Measurements from ENCODE around the gene SPATA2.
"Not testable (repeated sequence)": the region's sequence is repeated elsewhere in the genome, so short reads cannot be mapped to it uniquely, and the experiment has no call there.

Gene SPATA2, protein sequence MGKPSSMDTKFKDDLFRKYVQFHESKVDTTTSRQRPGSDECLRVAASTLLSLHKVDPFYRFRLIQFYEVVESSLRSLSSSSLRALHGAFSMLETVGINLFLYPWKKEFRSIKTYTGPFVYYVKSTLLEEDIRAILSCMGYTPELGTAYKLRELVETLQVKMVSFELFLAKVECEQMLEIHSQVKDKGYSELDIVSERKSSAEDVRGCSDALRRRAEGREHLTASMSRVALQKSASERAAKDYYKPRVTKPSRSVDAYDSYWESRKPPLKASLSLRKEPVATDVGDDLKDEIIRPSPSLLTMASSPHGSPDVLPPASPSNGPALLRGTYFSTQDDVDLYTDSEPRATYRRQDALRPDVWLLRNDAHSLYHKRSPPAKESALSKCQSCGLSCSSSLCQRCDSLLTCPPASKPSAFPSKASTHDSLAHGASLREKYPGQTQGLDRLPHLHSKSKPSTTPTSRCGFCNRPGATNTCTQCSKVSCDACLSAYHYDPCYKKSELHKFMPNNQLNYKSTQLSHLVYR

GRCh38 chr20:49915380-49916145 lies at the start of gene SPATA2:
TSS of gene SPATA2 (minus strand) at chr20:49915529. CDS start at chr20:49908490, 7,039 bp downstream.
- DNase-seq: peak; percentile 94 to 95

GRCh38 chr20:49961413-49961812 lies 46.1 kb upstream of the SPATA2 start:
- no peak for DNase-seq

- not testable (repeated sequence) for DNase-seq
Measured at GRCh38 chr20:49957089-49957938, 42.0 kb upstream of the SPATA2 start.

DNA sequence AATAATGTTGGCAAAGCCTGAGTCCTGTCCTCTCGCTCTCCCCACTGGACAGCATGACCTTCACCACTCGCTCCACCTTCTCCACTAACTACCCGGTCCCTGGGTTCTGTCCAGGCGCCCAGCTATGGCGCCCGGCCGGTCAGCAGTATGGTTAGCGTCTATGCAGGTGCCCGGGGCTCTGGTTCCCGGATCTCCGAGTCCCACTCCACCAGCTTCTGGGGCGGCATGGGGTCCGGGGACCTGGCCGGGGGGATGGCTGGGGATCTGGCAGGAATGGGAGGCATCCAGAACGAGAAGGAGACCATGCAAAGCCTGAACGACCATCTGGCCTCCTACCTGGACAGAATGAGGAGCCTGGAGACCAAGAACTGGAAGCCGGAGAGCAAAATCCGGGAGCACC lies 41.4 kb upstream of the SPATA2 start:
- DNase-seq: no peak

DNA sequence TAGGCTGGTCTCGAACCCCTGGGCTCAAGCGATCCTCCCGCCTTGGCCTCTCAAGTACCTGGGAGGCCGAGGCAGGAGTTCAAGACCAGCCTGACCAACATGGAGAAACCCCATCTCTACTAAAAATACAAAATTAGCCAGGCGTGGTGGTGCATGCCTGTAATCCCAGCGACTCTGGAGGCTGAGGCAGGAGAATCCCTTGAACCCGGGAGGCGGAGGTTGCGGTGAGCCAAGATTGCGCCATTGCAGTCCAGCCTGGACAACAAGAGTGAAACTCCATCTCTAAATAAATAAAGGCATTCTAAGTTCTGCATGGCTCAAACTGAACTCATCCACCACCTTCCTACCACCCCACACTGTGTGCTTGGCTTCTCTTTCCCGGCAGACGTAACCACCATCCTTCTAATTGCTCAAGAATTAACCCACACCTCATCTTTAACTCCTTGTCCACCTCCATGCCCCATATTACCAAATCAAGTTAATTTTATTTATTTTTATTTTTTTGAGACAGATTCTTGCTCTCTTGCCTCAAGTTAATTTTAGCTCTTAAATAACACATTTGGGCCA lies 40.6 kb upstream of the SPATA2 start:
- not testable (repeated sequence) for DNase-seq

DNA sequence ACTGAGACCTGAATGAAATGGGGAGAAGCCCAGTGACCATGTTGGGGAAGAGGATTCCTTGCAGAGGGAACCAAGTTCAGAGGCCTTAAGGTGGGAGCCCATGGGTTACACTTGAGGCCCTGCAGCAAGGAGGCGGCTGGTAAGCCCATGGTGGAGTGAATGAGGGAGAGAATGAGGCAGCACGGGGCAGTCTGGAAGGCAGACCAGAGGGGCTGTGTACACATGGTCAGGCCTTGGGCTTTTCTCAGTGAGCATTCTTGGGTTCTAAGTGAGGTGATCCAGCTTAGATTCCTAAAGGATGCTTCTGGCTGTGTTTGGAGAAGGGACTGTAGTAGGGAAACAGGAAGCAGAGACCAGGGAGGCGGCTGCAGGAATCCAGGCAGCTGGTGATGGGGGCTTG lies 39.8 kb upstream of the SPATA2 start:
- no peak for DNase-seq

GRCh38 chr20:49951151-49951550 lies 35.8 kb upstream of the SPATA2 start:
- DNase-seq: no peak

DNA sequence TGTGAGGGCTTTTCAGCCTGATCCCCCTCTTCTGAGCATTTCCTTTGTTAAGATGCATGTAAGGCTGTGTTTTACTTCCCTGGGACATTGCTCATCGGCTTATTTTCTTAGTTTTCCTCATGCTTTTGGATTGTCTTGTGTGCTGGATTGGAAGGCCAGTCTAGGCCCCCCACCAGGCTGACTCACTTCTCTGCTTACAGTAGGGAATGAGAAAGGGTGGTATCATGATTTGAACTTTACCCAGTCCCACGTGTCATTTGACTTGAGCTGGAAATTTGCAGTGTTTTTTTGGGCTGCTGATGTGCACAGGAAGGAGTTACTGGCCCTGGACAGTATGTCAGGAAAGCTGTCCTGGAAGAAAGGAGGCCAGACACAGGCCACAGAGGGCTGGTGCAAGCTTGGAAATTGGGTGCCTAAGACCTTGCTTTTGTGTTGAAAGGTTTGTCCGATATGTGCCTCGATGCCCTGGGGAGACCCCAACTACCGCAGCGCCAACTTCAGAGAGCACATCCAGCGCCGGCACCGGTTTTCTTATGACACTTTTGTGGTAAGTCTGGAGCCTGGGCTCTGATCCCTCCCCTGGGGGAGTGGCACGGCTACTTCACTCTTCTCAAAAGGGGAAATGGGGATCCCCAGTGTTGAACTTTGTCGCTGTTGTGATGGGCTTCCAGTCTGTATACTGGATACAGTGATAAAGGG lies 33.6 kb upstream of the SPATA2 start:
- no peak for DNase-seq

- no peak for DNase-seq
Measured at GRCh38 chr20:49948178-49948577, 32.8 kb upstream of the SPATA2 start.

GRCh38 chr20:49945701-49946477 lies 30.6 kb upstream of the SPATA2 start:
- no peak for DNase-seq

DNA sequence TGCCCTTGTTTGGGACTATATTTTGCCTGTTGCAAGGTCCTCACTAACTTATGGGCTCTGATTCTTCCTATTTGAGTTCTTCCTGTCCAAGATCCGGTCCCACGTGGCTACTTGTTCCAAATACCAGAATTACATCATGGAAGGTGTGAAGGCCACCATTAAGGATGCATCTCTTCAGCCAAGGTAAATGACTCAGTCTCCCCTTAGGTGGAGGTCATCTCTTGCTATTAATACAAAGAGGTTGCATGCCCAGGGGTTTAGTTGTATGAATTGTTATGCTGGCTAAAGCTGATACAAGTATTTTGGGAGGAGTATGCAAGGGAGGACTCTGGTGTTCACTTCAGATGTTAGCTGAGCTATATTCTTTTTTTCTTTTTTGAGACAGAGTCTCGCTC lies 30.0 kb upstream of the SPATA2 start:
- no peak for DNase-seq

DNA sequence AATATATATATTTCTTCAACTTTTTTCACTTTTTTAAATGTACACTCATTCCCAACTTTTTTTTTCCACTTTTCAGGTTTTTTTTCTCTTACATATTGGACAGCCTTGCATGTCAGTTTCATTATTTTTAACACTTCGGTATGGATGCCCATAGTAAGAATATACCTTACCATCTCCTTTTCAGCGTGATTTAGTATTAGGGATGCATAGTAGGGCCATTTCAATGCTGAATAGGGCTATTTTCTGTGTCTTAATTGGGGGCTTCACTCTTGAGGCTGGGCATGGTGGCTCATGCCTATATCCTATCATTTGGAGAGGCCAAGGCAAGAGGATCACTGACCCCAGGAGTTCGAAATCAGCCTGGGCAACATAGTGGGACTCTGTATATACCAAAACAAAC lies 27.6 kb upstream of the SPATA2 start:
- no peak for DNase-seq

- DNase-seq: no peak
Measured at GRCh38 chr20:49942303-49942702, 27.0 kb upstream of the SPATA2 start.

GRCh38 chr20:49941456-49941855 lies 26.1 kb upstream of the SPATA2 start:
- no peak for DNase-seq

GRCh38 chr20:49938173-49939163 lies 23.1 kb upstream of the SPATA2 start:
- no peak for DNase-seq

DNA sequence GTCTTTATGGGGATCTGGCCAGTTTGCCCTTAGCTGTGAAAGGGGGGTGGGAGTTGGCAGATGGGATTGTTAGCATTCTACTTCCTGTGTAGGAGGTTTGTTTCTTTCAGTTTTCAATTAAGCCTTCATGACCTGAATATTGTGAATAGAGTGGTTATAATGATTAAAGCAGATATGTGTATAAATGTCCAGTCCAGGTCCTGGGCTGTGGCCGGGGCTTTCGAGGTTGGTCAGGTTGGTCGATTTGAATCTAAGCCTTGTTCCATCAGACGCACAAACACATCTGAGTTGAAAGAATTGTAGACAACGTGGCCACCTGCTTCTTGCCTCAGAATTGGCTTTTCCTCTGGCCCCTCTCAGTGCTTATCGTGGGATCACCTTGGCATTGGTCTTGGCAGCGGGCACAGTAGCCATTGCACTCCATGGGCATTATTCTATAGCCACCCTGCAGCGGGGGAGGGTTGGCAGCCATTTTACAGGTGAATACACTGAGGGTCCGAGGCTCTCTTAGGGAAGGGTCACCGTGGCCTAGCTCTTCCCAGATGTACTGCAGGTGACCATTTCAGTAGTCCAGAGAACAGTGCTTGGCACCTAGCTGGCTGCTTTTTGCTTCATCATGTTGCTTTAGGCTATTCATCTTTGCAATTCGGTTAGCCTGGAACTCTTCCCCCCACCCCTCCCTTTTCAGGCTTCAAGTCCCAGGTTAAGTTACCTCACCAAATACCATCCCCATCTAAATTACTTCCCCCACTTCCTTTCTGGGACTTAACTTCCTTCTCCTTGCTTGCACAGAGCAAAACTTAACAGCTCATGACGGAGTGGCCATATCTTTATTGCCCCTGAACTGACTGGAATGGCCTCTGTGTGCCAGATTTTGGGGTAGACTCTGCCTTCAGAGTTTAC lies 21.9 kb upstream of the SPATA2 start:
- DNase-seq: no peak

DNA sequence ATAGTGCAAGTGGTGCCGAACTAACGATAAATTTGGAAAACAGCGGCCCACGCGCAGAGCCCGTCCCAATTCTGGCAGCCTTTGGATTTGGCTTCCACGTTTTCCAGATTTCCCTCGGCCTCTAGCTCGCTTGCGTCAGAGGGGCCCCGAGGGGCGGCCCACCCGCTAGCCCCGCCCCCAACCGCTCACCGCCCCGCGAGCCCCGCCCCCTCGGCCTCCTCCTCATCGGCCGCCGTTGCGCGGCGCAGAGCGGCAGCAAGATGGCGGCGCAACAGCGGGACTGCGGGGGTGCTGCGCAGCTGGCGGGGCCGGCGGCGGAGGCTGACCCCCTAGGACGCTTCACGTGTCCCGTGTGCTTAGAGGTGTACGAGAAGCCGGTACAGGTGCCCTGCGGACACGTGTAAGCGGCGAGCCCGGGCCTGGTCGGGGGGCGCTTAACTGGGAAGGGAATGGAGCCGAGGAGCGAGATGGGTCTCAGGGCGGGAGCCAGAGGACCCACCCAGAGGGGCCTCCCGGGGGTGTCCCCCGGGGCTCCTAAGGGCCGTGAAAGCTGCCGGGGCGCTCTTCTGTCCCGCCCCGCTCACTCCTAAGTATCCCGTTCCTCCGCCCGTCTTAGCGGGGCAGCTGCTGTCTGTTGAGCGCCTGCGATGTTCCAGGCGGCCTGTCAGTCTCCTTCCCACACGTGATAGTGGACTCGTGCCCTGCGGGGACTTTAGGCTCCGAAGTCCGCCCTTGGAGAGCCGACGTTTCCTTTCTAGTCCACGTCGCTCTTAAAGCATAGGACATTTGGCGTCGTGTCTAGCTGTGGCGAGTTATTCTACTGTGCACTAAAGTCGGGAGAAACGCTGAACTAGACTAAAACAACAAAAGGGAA lies 21.1 kb upstream of the SPATA2 start, which contains the start of gene RNF114:
Gene RNF114, plus strand, starts transcription at position 245 of the 874 bp plus-strand sequence. Its CDS starts 16 bp downstream, at position 261.
- DNase-seq: peak; percentile 90 to 94

GRCh38 chr20:49935746-49936152 lies 20.4 kb upstream of the SPATA2 start:
- no peak for DNase-seq

Data from NCI-H1930 (cell line).